ENCODE data around the gene HYOU1.

The HYOU1 gene

GRCh38 chr11:119031912-119032280, 25.1 kb downstream of the HYOU1 start:
- Mint-ChIP-seq H3K9me3 (no peaks in the 10 kb centered on the region), H3K4me1 (peaks cover 23% of the 10 kb centered on the region), H3K36me3 (no peaks in the 10 kb centered on the region), H3K27ac (no peak overlapping the region), H3K4me3 (peak overlapping the region; percentile 36), H3K27me3 (no peaks in the 10 kb centered on the region)

GRCh38 chr11:119030329-119031047, 26.5 kb downstream of the HYOU1 start, which contains the start of gene SLC37A4:
Gene SLC37A4, minus strand, starts transcription at chr11:119030877.
- peaks cover 24% of the 10 kb centered on the region for H3K4me1 Mint-ChIP-seq
- H3K27me3 Mint-ChIP-seq: no peaks in the 10 kb centered on the region
- H3K4me3 Mint-ChIP-seq: peak within 1 kb of the TSS; percentile 86
- peak within 1 kb of the TSS; percentile 92 for H3K27ac Mint-ChIP-seq
- no peaks in the 10 kb centered on the region for H3K9me3 Mint-ChIP-seq
- no peaks in the 10 kb centered on the region for H3K36me3 Mint-ChIP-seq

GRCh38 chr11:119030029-119030328, 27.0 kb downstream of the HYOU1 start:
- no peaks in the 10 kb centered on the region for H3K9me3 Mint-ChIP-seq

GRCh38 chr11:119029340-119030028, 27.5 kb downstream of the HYOU1 start:
- peak overlapping the region; percentile 86 for H3K4me3 Mint-ChIP-seq
- H3K4me1 Mint-ChIP-seq: peaks cover 34% of the 10 kb centered on the region
- no peaks in the 10 kb centered on the region for H3K36me3 Mint-ChIP-seq
- peak overlapping the region; percentile 92 for H3K27ac Mint-ChIP-seq
- no peaks in the 10 kb centered on the region for H3K27me3 Mint-ChIP-seq
- no peaks in the 10 kb centered on the region for H3K9me3 Mint-ChIP-seq

More at GRCh38 chr11:119030029-119030328, 27.0 kb downstream of the HYOU1 start:
- Mint-ChIP-seq H3K4me3 (peak overlapping the region; percentile 86), H3K27ac (peak overlapping the region; percentile 92), H3K27me3 (no peaks in the 10 kb centered on the region), H3K4me1 (peaks cover 29% of the 10 kb centered on the region), H3K36me3 (no peaks in the 10 kb centered on the region)

- H3K9me3 Mint-ChIP-seq: no peaks in the 10 kb centered on the region
- H3K4me3 Mint-ChIP-seq: no peak overlapping the region
- no peaks in the 10 kb centered on the region for H3K27me3 Mint-ChIP-seq
- no peaks in the 10 kb centered on the region for H3K36me3 Mint-ChIP-seq
- H3K27ac Mint-ChIP-seq: no peak overlapping the region
- H3K4me1 Mint-ChIP-seq: peaks cover 39% of the 10 kb centered on the region
These were observed 28.0 kb downstream of the HYOU1 start for GRCh38 chr11:119029069-119029339.

- Mint-ChIP-seq H3K36me3 (peaks cover under 1% of the 10 kb centered on the region), H3K4me1 (peaks cover 44% of the 10 kb centered on the region), H3K9me3 (no peaks in the 10 kb centered on the region), H3K27ac (no peak overlapping the region), H3K4me3 (no peak overlapping the region), H3K27me3 (no peaks in the 10 kb centered on the region)
These were observed 28.5 kb downstream of the HYOU1 start for GRCh38 chr11:119028346-119029068.

- peaks cover 2% of the 10 kb centered on the region for H3K36me3 Mint-ChIP-seq
- no peaks in the 10 kb centered on the region for H3K27me3 Mint-ChIP-seq
- H3K4me1 Mint-ChIP-seq: peaks cover 48% of the 10 kb centered on the region
- no peak overlapping the region for H3K4me3 Mint-ChIP-seq
- H3K9me3 Mint-ChIP-seq: no peaks in the 10 kb centered on the region
- no peak overlapping the region for H3K27ac Mint-ChIP-seq
These were observed 29.3 kb downstream of the HYOU1 start for GRCh38 chr11:119027561-119028345.

GRCh38 chr11:119026970-119027369, 30.0 kb downstream of the HYOU1 start:
- Mint-ChIP-seq H3K9me3 (no peaks in the 10 kb centered on the region), H3K27me3 (no peaks in the 10 kb centered on the region), H3K36me3 (peaks cover 4% of the 10 kb centered on the region), H3K27ac (peak overlapping the region; percentile 53), H3K4me3 (no peak overlapping the region), H3K4me1 (peaks cover 53% of the 10 kb centered on the region)

- H3K9me3 Mint-ChIP-seq: no peaks in the 10 kb centered on the region
- H3K36me3 Mint-ChIP-seq: peaks cover 6% of the 10 kb centered on the region
- no peaks in the 10 kb centered on the region for H3K27me3 Mint-ChIP-seq
- H3K4me1 Mint-ChIP-seq: peaks cover 56% of the 10 kb centered on the region
- no peak overlapping the region for H3K27ac Mint-ChIP-seq
- no peak overlapping the region for H3K4me3 Mint-ChIP-seq
These were observed 30.8 kb downstream of the HYOU1 start for GRCh38 chr11:119025978-119026766.

GRCh38 chr11:119025541-119025940, 31.5 kb downstream of the HYOU1 start:
- no peak overlapping the region for H3K4me3 Mint-ChIP-seq
- peaks cover 6% of the 10 kb centered on the region for H3K36me3 Mint-ChIP-seq
- H3K27ac Mint-ChIP-seq: no peak overlapping the region
- H3K9me3 Mint-ChIP-seq: no peaks in the 10 kb centered on the region
- H3K27me3 Mint-ChIP-seq: no peaks in the 10 kb centered on the region
- H3K4me1 Mint-ChIP-seq: peaks cover 59% of the 10 kb centered on the region

GRCh38 chr11:119025099-119025473, 31.9 kb downstream of the HYOU1 start:
- Mint-ChIP-seq H3K4me3 (no peak overlapping the region), H3K27me3 (no peaks in the 10 kb centered on the region), H3K9me3 (no peaks in the 10 kb centered on the region), H3K36me3 (peaks cover 6% of the 10 kb centered on the region), H3K4me1 (peaks cover 63% of the 10 kb centered on the region), H3K27ac (no peak overlapping the region)

- Mint-ChIP-seq H3K9me3 (no peaks in the 10 kb centered on the region), H3K4me1 (peaks cover 63% of the 10 kb centered on the region), H3K4me3 (no peak overlapping the region), H3K27me3 (no peaks in the 10 kb centered on the region), H3K27ac (peak overlapping the region; percentile 41), H3K36me3 (peaks cover 6% of the 10 kb centered on the region)
These were observed 32.4 kb downstream of the HYOU1 start for GRCh38 chr11:119024430-119025098.

- peaks cover 55% of the 10 kb centered on the region for H3K4me1 Mint-ChIP-seq
- no peaks in the 10 kb centered on the region for H3K27me3 Mint-ChIP-seq
- no peak overlapping the region for H3K27ac Mint-ChIP-seq
- H3K4me3 Mint-ChIP-seq: no peak overlapping the region
- H3K9me3 Mint-ChIP-seq: no peaks in the 10 kb centered on the region
- H3K36me3 Mint-ChIP-seq: peaks cover 6% of the 10 kb centered on the region
These were observed 33.3 kb downstream of the HYOU1 start for GRCh38 chr11:119023741-119024140.

GRCh38 chr11:119021631-119022030, 35.4 kb downstream of the HYOU1 start:
- Mint-ChIP-seq H3K9me3 (no peaks in the 10 kb centered on the region), H3K27me3 (no peaks in the 10 kb centered on the region), H3K4me1 (peaks cover 51% of the 10 kb centered on the region), H3K27ac (peak overlapping the region; percentile 35), H3K36me3 (peaks cover 19% of the 10 kb centered on the region), H3K4me3 (peak overlapping the region; percentile 57)
